NB4 (cell line): Measurements from ENCODE around the gene EBLN2.
A peak's percentile ranks its signal among the peaks of the same experiment; 100 is the strongest.

Source experiments
- DNase-seq: peaks from one replicate; pipeline ENCODE4 v3.0.0; 2010; ENCODE audit warnings: low read depth
- H3K4me3 ChIP-seq: one replicate; pipeline ENCODE4 v1.5.1; 2011; ENCODE audit warnings: mild to moderate bottlenecking, low read depth, low read length, moderate library complexity
- CTCF ChIP-seq: IDR thresholded peaks from one replicate; pipeline ENCODE4 v1.5.1; 2012; ENCODE audit warnings: low read depth, low read length
- MYC ChIP-seq: IDR thresholded peaks from 2 replicates; pipeline ENCODE4 v1.6.1; 2011; ENCODE audit warnings: low read depth, low read length
- POLR2A ChIP-seq: IDR thresholded peaks from 2 replicates; pipeline ENCODE4 v1.6.1; 2011; ENCODE audit warnings: mild to moderate bottlenecking; ENCODE audit not compliant: insufficient read length; ENCODE audit errors: extremely low read depth
- TF ChIP-seq, protein P1 (sequence below): IDR thresholded peaks from 2 replicates; pipeline ENCODE4 v1.6.1; 2011; ENCODE audit warnings: low read depth, low read length

Gene EBLN2

DNA sequence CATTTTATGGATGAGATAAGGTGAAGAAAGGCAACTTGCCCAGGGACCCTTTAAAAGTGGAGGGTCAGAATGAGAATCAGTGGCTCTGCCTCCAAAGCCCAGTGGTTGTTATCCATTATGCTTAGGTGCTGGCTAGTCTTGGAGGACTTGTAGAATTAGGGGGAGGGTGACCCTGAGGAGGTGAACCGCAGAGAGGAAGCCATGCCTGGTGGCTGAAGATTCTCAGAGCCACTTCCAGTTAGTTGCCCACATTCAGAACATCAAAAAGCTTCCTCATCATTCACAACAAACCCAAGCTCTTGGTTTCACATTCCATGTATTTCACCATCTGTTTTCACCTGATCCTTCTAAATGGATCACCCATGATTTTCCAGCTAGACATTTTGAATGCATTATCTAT lies 11.2 kb downstream of the EBLN2 start:
- peak; percentile 52 for DNase-seq
- no peak overlapping the region for H3K4me3 ChIP-seq
- TF ChIP-seq CTCF = no peak
- no peak for TF ChIP-seq POLR2A
- TF ChIP-seq, protein P1, sequence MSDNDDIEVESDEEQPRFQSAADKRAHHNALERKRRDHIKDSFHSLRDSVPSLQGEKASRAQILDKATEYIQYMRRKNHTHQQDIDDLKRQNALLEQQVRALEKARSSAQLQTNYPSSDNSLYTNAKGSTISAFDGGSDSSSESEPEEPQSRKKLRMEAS = no peak

- no peak for DNase-seq
- no peak overlapping the region for H3K4me3 ChIP-seq
- TF ChIP-seq POLR2A (no peak), CTCF (no peak), MYC (no peak)
- TF ChIP-seq, protein P1 = no peak
These were observed 11.7 kb downstream of the EBLN2 start for GRCh38 chr3:73073091-73073707.

DNA sequence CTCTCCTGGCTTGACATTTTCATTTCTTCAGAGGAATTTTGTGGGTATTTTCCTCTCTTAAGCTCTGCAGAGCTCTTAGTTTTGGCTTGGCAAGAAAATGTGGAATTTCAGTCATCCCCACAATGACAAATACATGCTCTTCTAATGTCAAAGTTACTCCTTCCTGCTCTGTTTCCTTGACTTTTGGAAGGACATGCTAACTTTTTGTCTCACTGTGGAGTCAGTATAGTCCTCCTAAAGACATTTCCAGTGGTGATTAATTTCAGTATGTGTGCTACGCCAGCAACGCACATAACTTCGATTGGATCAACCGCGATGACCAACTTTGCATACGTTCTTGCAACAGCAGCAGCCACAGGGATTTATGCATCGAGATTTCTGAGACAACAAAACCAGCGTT lies 13.3 kb downstream of the EBLN2 start:
- TF ChIP-seq, protein P1 = no peak
- TF ChIP-seq MYC (no peak), CTCF (no peak), POLR2A (no peak)
- DNase-seq = no peak
- no peak overlapping the region for H3K4me3 ChIP-seq

DNA sequence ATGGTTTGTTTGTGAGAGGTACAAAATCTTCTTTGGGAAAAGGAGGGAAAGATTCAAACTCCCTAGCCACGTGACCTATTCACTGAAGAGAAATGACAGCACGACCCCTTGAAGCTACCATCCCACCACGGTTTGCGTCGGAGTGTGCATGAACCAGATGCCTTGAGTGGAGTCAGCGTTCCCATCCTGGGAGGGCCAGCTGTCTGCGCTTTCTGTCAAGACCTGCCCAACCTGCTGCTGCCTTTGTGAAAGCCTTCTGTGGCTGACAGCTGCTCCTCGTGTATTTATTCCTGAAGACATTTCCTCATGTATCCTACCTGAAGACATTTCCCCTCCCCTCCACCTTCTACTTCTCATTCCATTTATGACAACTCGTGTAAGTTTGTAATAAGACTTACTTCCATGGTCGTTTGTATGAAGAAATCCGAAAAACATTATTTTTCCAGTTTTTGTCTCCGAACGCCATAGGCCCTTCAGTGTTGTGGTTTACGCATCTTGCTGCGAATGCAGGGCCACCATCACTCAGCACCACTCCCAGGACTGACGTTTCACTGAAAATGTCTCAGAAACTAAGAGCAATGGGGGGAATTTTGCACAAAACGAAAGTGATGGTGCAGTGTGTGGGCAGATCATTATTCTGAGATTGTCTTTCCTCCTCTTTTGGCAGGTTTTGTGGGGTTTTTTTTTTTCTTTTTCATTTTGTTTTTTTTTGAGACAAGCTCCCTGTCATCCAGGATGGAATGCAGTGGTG lies 18.9 kb downstream of the EBLN2 start:
- TF ChIP-seq CTCF = no peak
- no peak for TF ChIP-seq MYC
- TF ChIP-seq POLR2A = no peak
- TF ChIP-seq, protein P1 = no peak
- no peak for DNase-seq
- H3K4me3 ChIP-seq = no peak overlapping the region

DNA sequence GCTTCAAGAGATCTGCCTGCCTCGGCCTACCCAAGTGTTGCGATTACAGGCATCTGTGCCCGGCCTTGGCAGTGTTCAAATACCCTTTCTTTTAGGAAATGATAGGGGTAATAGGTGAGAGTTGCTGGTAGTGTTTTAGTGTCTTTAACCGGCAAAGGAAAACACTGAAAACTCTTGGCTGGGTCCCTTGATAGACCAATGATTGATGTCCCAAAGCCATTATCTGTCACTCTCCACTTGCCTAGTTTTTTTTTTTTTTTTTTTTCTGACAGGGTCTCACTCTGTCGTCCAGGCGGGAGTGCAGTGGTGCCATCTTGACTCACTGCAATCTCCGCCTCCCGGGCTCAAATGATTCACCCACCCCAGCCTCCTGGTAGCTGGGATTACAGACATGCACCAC lies 19.7 kb downstream of the EBLN2 start:
- TF ChIP-seq MYC = no peak
- TF ChIP-seq, protein P1 = no peak
- TF ChIP-seq CTCF = no peak
- no peak for TF ChIP-seq POLR2A
- no peak for DNase-seq
- no peak overlapping the region for H3K4me3 ChIP-seq
